Mucosa of stomach (tissue), 1 donor: ENCODE measurements around the gene EIF6.

Source experiments
- H3K27me3 ChIP-seq: one replicate; pipeline ENCODE4 v1.7.0; 2013; ENCODE audit warnings: mild to moderate bottlenecking, low read length; ENCODE audit not compliant: control insufficient read depth, insufficient read depth
- H3K36me3 ChIP-seq: one replicate; pipeline ENCODE4 v1.7.0; 2013; ENCODE audit warnings: low read length; ENCODE audit not compliant: control insufficient read depth, insufficient read depth
- H3K4me1 ChIP-seq: one replicate; pipeline ENCODE4 v1.7.0; 2013; ENCODE audit warnings: mild to moderate bottlenecking, low read length; ENCODE audit not compliant: control insufficient read depth, insufficient read depth
- H3K4me3 ChIP-seq: one replicate; pipeline ENCODE4 v1.7.0; 2013; ENCODE audit warnings: low read length
- H3K9ac ChIP-seq: one replicate; pipeline ENCODE4 v1.7.0; 2013; ENCODE audit warnings: mild to moderate bottlenecking, low read length, moderate library complexity
- H3K9me3 ChIP-seq: one replicate; pipeline ENCODE4 v1.7.0; 2013; ENCODE audit warnings: mild to moderate bottlenecking, low read length, moderate library complexity; ENCODE audit not compliant: control insufficient read depth
- donor health status: Pancreatic carcinoma.

Gene EIF6

GRCh38 chr20:35235881-35236280 lies 48.7 kb downstream of the EIF6 start:
- H3K9ac ChIP-seq = no peak overlapping the region
- H3K4me1 ChIP-seq = no peaks in the 10 kb centered on the region
- no peaks in the 10 kb centered on the region for H3K27me3 ChIP-seq
- no peaks in the 10 kb centered on the region for H3K36me3 ChIP-seq
- no peaks in the 10 kb centered on the region for H3K9me3 ChIP-seq
- H3K4me3 ChIP-seq = no peak overlapping the region

- H3K36me3 ChIP-seq = no peaks in the 10 kb centered on the region
- no peak overlapping the region for H3K4me3 ChIP-seq
- no peaks in the 10 kb centered on the region for H3K4me1 ChIP-seq
- H3K9me3 ChIP-seq = no peaks in the 10 kb centered on the region
- H3K27me3 ChIP-seq = no peaks in the 10 kb centered on the region
- H3K9ac ChIP-seq = no peak overlapping the region
Observed at GRCh38 chr20:35232575-35232974, 52.0 kb downstream of the EIF6 start.
